Liver (tissue), 9 donors: ENCODE measurements around the gene KAZN. TPM values are rescaled to one million over a fixed set of nuclear protein-coding genes. Genes with fewer than 3 reads are reported as not detected.

Experiments used
- DNase-seq: peaks from one replicate; pipeline ENCODE4 v3.0.0-alpha.2; 2017; ENCODE audit warnings: low spot score
- H3K27ac ChIP-seq, 2 donors: one replicate each; pipeline ENCODE4 v1.7.0; 2013; ENCODE audit warnings: inconsistent platforms in 2 of 2, low read length in 2 of 2, control low read depth in 1 of 2, low read depth in 1 of 2, mild to moderate bottlenecking in 1 of 2
- H3K27me3 ChIP-seq, 4 donors: one replicate each; pipeline versions ENCODE4 v1.6.1 to v1.7.0; 2013; ENCODE audit warnings: low read length in 3 of 4, inconsistent platforms in 1 of 4, mild to moderate bottlenecking in 1 of 4, moderate library complexity in 1 of 4; ENCODE audit not compliant: control insufficient read depth in 4 of 4, insufficient read depth in 4 of 4
- H3K36me3 ChIP-seq, 4 donors: one replicate each; pipeline versions ENCODE4 v1.6.1 to v1.7.0; 2013; ENCODE audit warnings: low read length in 3 of 4, mild to moderate bottlenecking in 3 of 4, low read depth in 1 of 4, moderate library complexity in 1 of 4; ENCODE audit not compliant: control insufficient read depth in 4 of 4, insufficient read depth in 3 of 4
- H3K4me1 ChIP-seq, 4 donors: one replicate each; pipeline versions ENCODE4 v1.6.1 to v1.7.0; 2013; ENCODE audit warnings: low read length in 3 of 4, mild to moderate bottlenecking in 3 of 4, moderate library complexity in 1 of 4; ENCODE audit not compliant: control insufficient read depth in 4 of 4, insufficient read depth in 4 of 4
- H3K4me3 ChIP-seq, 3 donors: one replicate each; pipeline versions ENCODE4 v1.6.1 to v1.7.0; 2013; ENCODE audit warnings: low read length in 3 of 3, control low read depth in 1 of 3, low read depth in 1 of 3, mild to moderate bottlenecking in 1 of 3
- H3K9ac ChIP-seq, 2 donors: one replicate each; pipeline ENCODE4 v1.7.0; 2013; ENCODE audit warnings: low read length in 2 of 2, mild to moderate bottlenecking in 2 of 2, moderate library complexity in 2 of 2, control low read depth in 1 of 2, low read depth in 1 of 2
- H3K9me3 ChIP-seq, 4 donors: one replicate each; pipeline versions ENCODE4 v1.6.1 to v1.7.0; 2013; ENCODE audit warnings: low read length in 3 of 4; ENCODE audit not compliant: control insufficient read depth in 4 of 4
- EGR1 ChIP-seq, 2 donors: IDR thresholded peaks; 2 replicates each; pipeline ENCODE4 v1.6.1; 2016 to 2018; ENCODE audit warnings: antibody characterized with exemption in 2 of 2, low read depth in 2 of 2
- FOXA1 ChIP-seq: IDR thresholded peaks from 2 replicates; pipeline ENCODE4 v1.6.1; 2016; ENCODE audit warnings: antibody characterized with exemption
- FOXA2 ChIP-seq: IDR thresholded peaks from 2 replicates; pipeline ENCODE4 v1.6.1; 2016; ENCODE audit warnings: antibody characterized with exemption
- GABPA ChIP-seq, 2 donors: IDR thresholded peaks in 1 of 2; conservative IDR thresholded peaks in 1 of 2; 2 replicates each; pipeline ENCODE4 v1.6.1; 2016; ENCODE audit warnings: antibody characterized with exemption in 2 of 2, mild to moderate bottlenecking in 1 of 2, moderate library complexity in 1 of 2
- HNF4G ChIP-seq: IDR thresholded peaks from 2 replicates; pipeline ENCODE4 v1.6.1; 2016; ENCODE audit warnings: antibody characterized with exemption
- JUND ChIP-seq, 2 donors: IDR thresholded peaks; 2 replicates each; pipeline ENCODE4 v1.6.1; 2016; ENCODE audit warnings: antibody characterized with exemption in 2 of 2
- NR2F2 ChIP-seq: IDR thresholded peaks from 2 replicates; pipeline ENCODE4 v1.6.1; 2016; ENCODE audit warnings: antibody characterized with exemption
- RAD21 ChIP-seq, 2 donors: IDR thresholded peaks; 2 replicates each; pipeline ENCODE4 v1.6.1; 2016; ENCODE audit warnings: antibody characterized with exemption in 2 of 2, mild to moderate bottlenecking in 2 of 2
- RXRA ChIP-seq, 2 donors: IDR thresholded peaks; 2 replicates each; pipeline ENCODE4 v1.6.1; 2017 to 2018; ENCODE audit warnings: antibody characterized with exemption in 2 of 2, mild to moderate bottlenecking in 1 of 2
- SP1 ChIP-seq: IDR thresholded peaks from 2 replicates; pipeline ENCODE4 v1.6.1; 2018; ENCODE audit warnings: antibody characterized with exemption, mild to moderate bottlenecking
- TAF1 ChIP-seq: conservative IDR thresholded peaks from 2 replicates; pipeline ENCODE4 v1.6.1; 2016; ENCODE audit warnings: antibody characterized with exemption, mild to moderate bottlenecking
- YY1 ChIP-seq: IDR thresholded peaks from 2 replicates; pipeline ENCODE4 v1.6.1; 2016; ENCODE audit warnings: antibody characterized with exemption, mild to moderate bottlenecking
- WGBS: extraction: QIAGEN DNeasy Blood & Tissue Kit; methylation state at CpG from one replicate; pipeline ENCODE4 v1.1.7; 2013; 5-methylcytosine and 5-hydroxymethylcytosine counted together
- polyA plus RNA-seq, 2 donors: library from polyadenylated mRNA; stranded (reverse) in 1 of 2; unstranded in 1 of 2; fragments of 200-250 nt in 1 of 2; fragments of >200 nt in 1 of 2; fragmentation: Nextera tagmentation in 1 of 2; extraction: Ambion mirVana in 1 of 2; gene quantifications; one replicate each; pipeline versions ENCODE4 v1.2.1 to v1.2.3, GENCODE V29; 2013 to 2015
- total RNA-seq, 2 donors: library from RNA; depleted of rRNA; stranded (reverse); fragments of >200 nt; gene quantifications; one replicate each; pipeline ENCODE4 v1.2.3, GENCODE V29; 2014
- TF ChIP-seq, protein P1 (sequence below): IDR thresholded peaks from 2 replicates; pipeline ENCODE4 v1.6.1; 2016; ENCODE audit warnings: antibody characterized with exemption, mild to moderate bottlenecking
- TF ChIP-seq, protein P2 (sequence below): IDR thresholded peaks from 2 replicates; pipeline ENCODE4 v1.6.1; 2016; ENCODE audit warnings: antibody characterized with exemption
- TF ChIP-seq, protein P3 (sequence below): fragments of 150-350 bp; IDR thresholded peaks from 2 replicates; pipeline ENCODE4 v1.5.1; 2017; ENCODE audit warnings: improper control_type of control experiment, low read depth, low read length; ENCODE audit not compliant: missing input control
- TF ChIP-seq, protein P4 (sequence below): IDR thresholded peaks from 2 replicates; pipeline ENCODE4 v1.6.1; 2016; ENCODE audit warnings: antibody characterized with exemption
- TF ChIP-seq, protein P5 (sequence below): IDR thresholded peaks from 2 replicates; pipeline ENCODE4 v1.6.1; 2016; ENCODE audit warnings: antibody characterized with exemption
- donor health status: healthy.
- donor health status: healthy.
- donor health status: healthy.
- donor health status: healthy.
- donor health status: healthy.

Gene KAZN
- total and polyA plus RNA-seq, 4 donors, result 1.9 to 6.9 (median 2.4) TPM

DNA sequence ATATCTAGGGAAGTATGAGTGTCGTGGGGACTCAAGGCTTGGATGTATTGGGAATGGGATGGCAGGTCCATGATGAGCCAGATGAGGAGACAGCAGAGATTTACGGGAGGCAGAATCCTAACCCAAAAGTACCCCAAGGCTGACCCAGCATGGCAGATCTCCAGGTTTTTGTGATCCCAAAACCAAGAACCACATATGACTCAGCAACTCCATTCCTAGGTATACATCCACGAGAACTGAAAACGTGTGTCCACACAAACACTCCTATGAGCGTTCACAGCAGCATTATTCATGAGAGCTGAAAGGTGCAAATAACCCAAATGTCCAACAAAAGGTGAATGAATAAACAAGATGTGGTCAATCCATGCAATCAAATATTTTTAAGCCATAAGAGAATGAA lies 201.5 kb downstream of the KAZN start:
- Histone ChIP-seq H3K9me3 (no peaks in the 10 kb centered on the region), H3K27me3 (no peaks in the 10 kb centered on the region), H3K9ac (no peak overlapping the region), H3K27ac (no peak overlapping the region), H3K4me1 (no peaks in the 10 kb centered on the region), H3K4me3 (no peak overlapping the region), H3K36me3 (no peaks in the 10 kb centered on the region)
- DNase-seq, result no peak
- 76% methylated on average over 5 of the region's 5 CpGs for WGBS
- TF ChIP-seq FOXA2, result no peak
- no peak for TF ChIP-seq TAF1
- no peak for TF ChIP-seq RXRA (IDR thresholded peaks at IDR 0.05)
- TF ChIP-seq, protein P1, sequence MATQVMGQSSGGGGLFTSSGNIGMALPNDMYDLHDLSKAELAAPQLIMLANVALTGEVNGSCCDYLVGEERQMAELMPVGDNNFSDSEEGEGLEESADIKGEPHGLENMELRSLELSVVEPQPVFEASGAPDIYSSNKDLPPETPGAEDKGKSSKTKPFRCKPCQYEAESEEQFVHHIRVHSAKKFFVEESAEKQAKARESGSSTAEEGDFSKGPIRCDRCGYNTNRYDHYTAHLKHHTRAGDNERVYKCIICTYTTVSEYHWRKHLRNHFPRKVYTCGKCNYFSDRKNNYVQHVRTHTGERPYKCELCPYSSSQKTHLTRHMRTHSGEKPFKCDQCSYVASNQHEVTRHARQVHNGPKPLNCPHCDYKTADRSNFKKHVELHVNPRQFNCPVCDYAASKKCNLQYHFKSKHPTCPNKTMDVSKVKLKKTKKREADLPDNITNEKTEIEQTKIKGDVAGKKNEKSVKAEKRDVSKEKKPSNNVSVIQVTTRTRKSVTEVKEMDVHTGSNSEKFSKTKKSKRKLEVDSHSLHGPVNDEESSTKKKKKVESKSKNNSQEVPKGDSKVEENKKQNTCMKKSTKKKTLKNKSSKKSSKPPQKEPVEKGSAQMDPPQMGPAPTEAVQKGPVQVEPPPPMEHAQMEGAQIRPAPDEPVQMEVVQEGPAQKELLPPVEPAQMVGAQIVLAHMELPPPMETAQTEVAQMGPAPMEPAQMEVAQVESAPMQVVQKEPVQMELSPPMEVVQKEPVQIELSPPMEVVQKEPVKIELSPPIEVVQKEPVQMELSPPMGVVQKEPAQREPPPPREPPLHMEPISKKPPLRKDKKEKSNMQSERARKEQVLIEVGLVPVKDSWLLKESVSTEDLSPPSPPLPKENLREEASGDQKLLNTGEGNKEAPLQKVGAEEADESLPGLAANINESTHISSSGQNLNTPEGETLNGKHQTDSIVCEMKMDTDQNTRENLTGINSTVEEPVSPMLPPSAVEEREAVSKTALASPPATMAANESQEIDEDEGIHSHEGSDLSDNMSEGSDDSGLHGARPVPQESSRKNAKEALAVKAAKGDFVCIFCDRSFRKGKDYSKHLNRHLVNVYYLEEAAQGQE, result no peak
- TF ChIP-seq NR2F2, result no peak
- no peak for TF ChIP-seq GABPA (IDR thresholded peaks at IDR 0.05 in 1 of 2, conservative IDR thresholded peaks at IDR 0.05 in 1 of 2)
- TF ChIP-seq, protein P2, sequence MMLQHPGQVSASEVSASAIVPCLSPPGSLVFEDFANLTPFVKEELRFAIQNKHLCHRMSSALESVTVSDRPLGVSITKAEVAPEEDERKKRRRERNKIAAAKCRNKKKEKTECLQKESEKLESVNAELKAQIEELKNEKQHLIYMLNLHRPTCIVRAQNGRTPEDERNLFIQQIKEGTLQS, result no peak
- TF ChIP-seq SP1, result no peak
- TF ChIP-seq, protein P3, sequence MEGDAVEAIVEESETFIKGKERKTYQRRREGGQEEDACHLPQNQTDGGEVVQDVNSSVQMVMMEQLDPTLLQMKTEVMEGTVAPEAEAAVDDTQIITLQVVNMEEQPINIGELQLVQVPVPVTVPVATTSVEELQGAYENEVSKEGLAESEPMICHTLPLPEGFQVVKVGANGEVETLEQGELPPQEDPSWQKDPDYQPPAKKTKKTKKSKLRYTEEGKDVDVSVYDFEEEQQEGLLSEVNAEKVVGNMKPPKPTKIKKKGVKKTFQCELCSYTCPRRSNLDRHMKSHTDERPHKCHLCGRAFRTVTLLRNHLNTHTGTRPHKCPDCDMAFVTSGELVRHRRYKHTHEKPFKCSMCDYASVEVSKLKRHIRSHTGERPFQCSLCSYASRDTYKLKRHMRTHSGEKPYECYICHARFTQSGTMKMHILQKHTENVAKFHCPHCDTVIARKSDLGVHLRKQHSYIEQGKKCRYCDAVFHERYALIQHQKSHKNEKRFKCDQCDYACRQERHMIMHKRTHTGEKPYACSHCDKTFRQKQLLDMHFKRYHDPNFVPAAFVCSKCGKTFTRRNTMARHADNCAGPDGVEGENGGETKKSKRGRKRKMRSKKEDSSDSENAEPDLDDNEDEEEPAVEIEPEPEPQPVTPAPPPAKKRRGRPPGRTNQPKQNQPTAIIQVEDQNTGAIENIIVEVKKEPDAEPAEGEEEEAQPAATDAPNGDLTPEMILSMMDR, result no peak

DNA sequence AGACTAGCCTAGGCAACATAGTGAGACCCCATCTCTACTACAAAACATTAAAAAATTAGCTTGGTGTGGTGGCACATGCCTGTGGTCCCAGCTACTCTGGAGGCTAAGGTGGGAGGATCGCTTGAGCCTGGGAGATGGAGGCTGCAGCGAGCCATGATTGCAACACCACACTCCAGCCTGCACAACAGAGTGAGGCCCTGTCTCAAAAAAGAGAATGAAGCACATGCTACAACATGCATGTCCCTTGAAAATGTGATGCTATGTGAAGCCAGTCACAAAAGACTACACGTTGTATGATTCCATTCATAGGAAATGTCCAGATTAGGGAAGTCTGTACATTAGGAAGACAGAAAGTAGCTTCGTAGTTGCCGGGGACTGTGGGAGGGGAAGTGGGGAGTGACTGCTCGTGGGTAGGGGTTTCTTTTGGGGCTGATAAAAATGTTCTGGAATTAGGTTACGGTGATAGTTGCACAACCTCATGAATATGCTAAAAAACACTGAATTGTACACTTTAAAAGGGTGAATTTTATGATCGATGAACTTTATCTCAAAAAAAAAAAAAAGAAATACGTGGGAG lies 202.1 kb downstream of the KAZN start:
- H3K36me3 ChIP-seq, result no peaks in the 10 kb centered on the region
- no peaks in the 10 kb centered on the region for H3K9me3 ChIP-seq
- no peak for DNase-seq
- H3K27ac ChIP-seq, result no peak overlapping the region
- no peaks in the 10 kb centered on the region for H3K4me1 ChIP-seq
- H3K9ac ChIP-seq, result no peak overlapping the region
- 71% methylated on average over 9 of the region's 9 CpGs for WGBS
- H3K27me3 ChIP-seq, result no peaks in the 10 kb centered on the region
- H3K4me3 ChIP-seq, result no peak overlapping the region
- TF ChIP-seq TAF1 (no peak), YY1 (no peak), HNF4G (no peak), EGR1 (IDR thresholded peaks at IDR 0.05; ENCODE audit: low read depth in 2 of 2) (no peak), GABPA (IDR thresholded peaks at IDR 0.05 in 1 of 2, conservative IDR thresholded peaks at IDR 0.05 in 1 of 2) (no peak), NR2F2 (no peak), JUND (IDR thresholded peaks at IDR 0.05) (no peak), RXRA (IDR thresholded peaks at IDR 0.05) (no peak), RAD21 (IDR thresholded peaks at IDR 0.05) (no peak), FOXA2 (no peak), FOXA1 (no peak), SP1 (no peak)
- TF ChIP-seq, protein P1, result no peak
- TF ChIP-seq, protein P3, result no peak
- TF ChIP-seq, protein P2, result no peak
- TF ChIP-seq, protein P4, sequence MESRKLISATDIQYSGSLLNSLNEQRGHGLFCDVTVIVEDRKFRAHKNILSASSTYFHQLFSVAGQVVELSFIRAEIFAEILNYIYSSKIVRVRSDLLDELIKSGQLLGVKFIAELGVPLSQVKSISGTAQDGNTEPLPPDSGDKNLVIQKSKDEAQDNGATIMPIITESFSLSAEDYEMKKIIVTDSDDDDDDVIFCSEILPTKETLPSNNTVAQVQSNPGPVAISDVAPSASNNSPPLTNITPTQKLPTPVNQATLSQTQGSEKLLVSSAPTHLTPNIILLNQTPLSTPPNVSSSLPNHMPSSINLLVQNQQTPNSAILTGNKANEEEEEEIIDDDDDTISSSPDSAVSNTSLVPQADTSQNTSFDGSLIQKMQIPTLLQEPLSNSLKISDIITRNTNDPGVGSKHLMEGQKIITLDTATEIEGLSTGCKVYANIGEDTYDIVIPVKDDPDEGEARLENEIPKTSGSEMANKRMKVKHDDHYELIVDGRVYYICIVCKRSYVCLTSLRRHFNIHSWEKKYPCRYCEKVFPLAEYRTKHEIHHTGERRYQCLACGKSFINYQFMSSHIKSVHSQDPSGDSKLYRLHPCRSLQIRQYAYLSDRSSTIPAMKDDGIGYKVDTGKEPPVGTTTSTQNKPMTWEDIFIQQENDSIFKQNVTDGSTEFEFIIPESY, result no peak
- TF ChIP-seq, protein P5, sequence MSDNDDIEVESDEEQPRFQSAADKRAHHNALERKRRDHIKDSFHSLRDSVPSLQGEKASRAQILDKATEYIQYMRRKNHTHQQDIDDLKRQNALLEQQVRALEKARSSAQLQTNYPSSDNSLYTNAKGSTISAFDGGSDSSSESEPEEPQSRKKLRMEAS, result no peak
